ENCODE results near the gene WASF2. TPM values are rescaled to one million over a fixed set of nuclear protein-coding genes. Genes with fewer than 3 reads are reported as not detected.

WASF2 gene
- total RNA-seq, 2 donors from 2014 or later, result 97.7 to 110 TPM

DNA sequence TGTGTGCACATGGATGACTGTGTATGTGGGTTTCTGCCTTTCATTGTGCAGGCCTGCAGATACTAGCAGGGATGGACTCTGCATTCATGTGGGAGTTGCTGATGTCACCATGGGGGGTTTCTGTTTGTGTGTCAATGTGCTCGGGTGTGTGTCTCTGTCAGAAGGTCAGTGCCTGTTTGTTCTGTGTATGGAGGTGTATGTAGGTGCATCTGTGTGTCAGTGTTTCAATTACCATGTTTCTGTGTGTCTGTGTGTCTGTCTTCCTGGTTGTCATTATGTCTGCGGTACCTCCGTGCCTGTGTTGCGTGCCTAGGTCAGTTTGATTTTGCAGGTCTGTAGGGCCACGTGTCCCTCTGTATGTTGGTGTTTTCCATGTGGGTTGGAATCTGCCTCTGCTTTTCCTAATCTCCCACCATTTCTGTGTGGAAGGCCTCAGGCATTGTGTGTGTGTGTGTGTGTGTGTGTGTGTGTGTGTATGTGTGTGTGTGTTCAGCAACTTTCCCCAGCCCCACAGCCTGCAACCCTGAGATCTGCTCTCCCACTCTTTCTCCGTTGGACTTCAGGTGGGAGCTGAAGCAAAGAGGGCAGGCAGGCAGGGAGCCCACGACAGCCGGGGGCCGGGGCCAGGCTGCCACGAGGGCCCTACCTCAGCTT, 36.7 kb upstream of the WASF2 start:
- Mint-ChIP-seq H3K27me3 (peaks cover 15 to 25% of the 10 kb centered on the region in 2 donors), H3K4me1 (ENCODE audit: low read depth in 2 of 2) (peaks cover 34 to 36% of the 10 kb centered on the region in 2 donors), H3K9me3 (no peaks in the 10 kb centered on the region), H3K36me3 (no peaks in the 10 kb centered on the region), H3K4me3 (no peak overlapping the region), H3K27ac (peak overlapping the region in 1 of 2 donors; percentile 11)
- DNase-seq (ENCODE audit: low spot score) (no peak), ATAC-seq (no peak)

DNA sequence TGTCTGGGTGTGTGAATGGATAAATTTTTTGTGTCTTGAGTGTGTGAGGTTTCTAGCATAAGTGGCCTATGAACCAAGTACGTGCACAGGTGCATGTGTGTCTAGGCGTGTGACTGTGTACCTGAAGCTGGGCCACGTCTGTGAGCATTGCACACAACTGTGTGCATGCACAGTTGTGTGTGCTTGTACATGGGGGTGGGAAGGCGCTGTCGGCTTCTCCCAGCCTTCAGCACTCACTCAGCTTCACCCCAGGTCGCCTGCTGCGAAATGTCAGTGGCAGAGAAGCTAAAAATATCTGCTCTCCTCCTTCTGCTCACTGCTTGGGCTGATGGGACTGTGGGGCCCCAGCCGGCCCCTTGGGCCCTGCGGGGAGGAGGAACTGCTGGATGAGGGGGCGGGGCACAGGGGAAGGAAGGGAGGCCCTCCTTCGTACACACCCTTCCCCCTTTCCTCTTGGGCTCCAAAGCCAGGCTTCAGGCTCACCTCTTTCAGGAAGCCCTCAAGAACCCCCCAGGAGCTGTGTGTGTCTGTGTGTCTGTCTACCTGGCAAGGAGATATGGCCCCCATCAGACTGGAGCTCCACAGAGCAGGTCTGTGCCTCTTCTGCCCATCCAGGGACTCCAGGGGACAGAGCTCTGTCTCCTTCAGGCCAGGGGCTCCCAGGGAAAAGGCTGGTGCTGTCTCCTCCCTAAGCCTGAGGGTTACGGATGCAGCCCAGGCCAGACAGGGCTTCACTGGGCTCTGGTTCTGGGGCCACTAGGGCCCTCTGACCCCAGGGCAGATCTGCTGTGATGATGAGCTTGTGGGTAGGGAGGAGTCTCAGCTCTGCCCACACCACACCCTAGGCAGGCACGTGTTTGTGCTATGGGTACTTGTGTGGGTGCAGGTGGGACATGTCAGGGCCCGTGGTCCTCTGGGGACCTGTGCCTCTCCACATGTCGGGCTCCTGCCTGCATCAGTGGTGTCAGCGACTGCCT, 35.6 kb upstream of the WASF2 start:
- no peak overlapping the region for H3K4me3 Mint-ChIP-seq
- peaks cover 39% of the 10 kb centered on the region in 2 donors for H3K4me1 Mint-ChIP-seq (ENCODE audit: low read depth in 2 of 2)
- ATAC-seq, result no peak

GRCh38 chr1:27523337-27524020, 33.5 kb upstream of the WASF2 start:
- Mint-ChIP-seq H3K9me3 (no peaks in the 10 kb centered on the region), H3K4me3 (no peak overlapping the region), H3K27me3 (peaks cover 2 to 15% of the 10 kb centered on the region in 2 donors), H3K36me3 (no peaks in the 10 kb centered on the region), H3K27ac (peak overlapping the region in 1 of 2 donors; percentile 19), H3K4me1 (ENCODE audit: low read depth in 2 of 2) (peaks cover 27 to 32% of the 10 kb centered on the region in 2 donors)
- ATAC-seq (no peak), DNase-seq (ENCODE audit: low spot score) (no peak)

More for the DNA sequence above, 35.6 kb upstream of the WASF2 start:
- Mint-ChIP-seq H3K27ac (peak overlapping the region in 1 of 2 donors; percentile 11), H3K27me3 (peaks cover 15 to 25% of the 10 kb centered on the region in 2 donors), H3K9me3 (no peaks in the 10 kb centered on the region), H3K36me3 (no peaks in the 10 kb centered on the region)
- DNase-seq (ENCODE audit: low spot score), result no peak

DNA sequence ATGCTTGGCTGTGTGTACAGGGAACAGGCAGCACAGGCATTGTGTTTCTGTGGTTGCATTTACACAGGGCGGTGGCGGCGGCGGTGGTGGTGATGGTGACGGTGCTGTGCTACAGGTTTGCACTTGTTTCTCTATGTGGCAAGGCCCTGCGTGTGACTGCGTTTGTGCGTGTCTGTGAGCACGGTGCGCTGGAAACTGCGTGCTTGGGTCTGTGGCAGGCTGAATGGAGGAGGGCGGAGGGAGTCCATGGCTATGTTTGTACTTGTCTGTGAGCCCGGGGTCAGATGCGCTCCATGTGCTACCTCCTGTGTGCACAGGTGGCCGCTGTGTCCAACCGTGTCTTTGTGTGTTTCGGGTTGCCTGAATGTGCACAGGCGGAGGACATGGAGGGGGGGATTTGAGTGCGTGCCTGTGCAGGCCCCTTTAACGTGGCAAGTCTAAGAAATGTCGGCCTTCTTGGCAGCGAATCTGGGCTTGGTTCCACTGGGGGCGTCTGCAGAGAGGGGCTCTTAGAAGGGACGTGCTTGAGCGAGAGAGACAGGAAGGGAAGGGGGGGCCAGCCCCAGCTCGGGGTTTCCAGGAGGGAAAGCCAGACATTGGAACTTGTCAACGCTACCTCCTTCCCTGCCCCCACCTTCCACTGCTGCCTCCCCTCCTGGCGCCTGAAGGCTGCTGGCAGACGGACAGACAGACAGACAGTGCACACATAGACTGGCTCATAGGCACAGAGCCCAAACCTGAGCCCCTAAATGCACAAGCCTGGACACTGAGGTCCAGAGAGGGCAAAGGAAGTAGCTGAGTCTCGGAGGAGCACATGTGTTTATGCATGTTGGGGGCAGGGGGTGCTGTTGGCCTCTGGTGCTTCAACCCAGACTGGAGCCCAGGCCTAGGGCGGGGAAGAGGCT, 32.7 kb upstream of the WASF2 start:
- Mint-ChIP-seq H3K4me3 (peak overlapping the region; percentile 54), H3K9me3 (no peaks in the 10 kb centered on the region), H3K36me3 (no peaks in the 10 kb centered on the region), H3K27me3 (peaks cover 0 to 17% of the 10 kb centered on the region in 2 donors), H3K4me1 (ENCODE audit: low read depth in 2 of 2) (peaks cover 24 to 29% of the 10 kb centered on the region in 2 donors), H3K27ac (peak overlapping the region; percentile 28 to 35)
- ATAC-seq (peak; percentile 54 to 67), DNase-seq (ENCODE audit: low spot score) (no peak)

GRCh38 chr1:27521861-27522431, 32.0 kb upstream of the WASF2 start:
- Mint-ChIP-seq H3K36me3 (no peaks in the 10 kb centered on the region), H3K9me3 (no peaks in the 10 kb centered on the region), H3K4me3 (peak overlapping the region; percentile 54), H3K4me1 (ENCODE audit: low read depth in 2 of 2) (peaks cover 24 to 29% of the 10 kb centered on the region in 2 donors), H3K27me3 (peaks cover 0 to 17% of the 10 kb centered on the region in 2 donors), H3K27ac (peak overlapping the region; percentile 28 to 35)
- peak in 1 of 2 donors; percentile 7 for ATAC-seq
- no peak for DNase-seq (ENCODE audit: low spot score)

DNA sequence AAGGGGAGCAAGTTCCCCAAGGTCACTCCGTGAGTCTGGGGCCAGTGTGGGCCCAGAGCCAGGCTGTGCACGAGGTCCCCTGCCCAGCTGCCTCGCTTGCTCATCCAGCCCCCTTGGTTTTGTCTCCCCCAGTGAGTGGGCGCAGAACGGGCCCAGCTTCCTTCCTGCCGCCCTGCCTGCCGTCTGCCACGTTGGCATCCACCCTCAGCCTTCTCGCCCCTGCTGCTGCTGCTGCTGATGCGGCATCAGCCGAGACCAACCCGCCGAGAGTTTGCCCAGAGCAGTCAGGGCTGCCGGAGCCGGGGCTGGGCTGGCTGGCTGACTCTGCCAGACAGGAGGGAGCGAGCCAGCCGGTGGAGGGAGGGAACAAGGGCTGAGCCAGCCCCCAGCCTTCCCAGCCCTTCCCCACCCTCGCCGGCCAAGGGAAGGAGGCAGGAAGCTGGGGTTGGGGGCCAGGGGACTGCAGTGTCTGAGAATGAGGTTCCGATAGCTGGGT, 31.4 kb upstream of the WASF2 start:
- Mint-ChIP-seq H3K9me3 (no peaks in the 10 kb centered on the region), H3K36me3 (no peaks in the 10 kb centered on the region), H3K27ac (peak overlapping the region; percentile 28 to 35), H3K4me1 (ENCODE audit: low read depth in 2 of 2) (peaks cover 19 to 25% of the 10 kb centered on the region in 2 donors), H3K27me3 (peaks cover 0 to 12% of the 10 kb centered on the region in 2 donors), H3K4me3 (peak overlapping the region; percentile 54)
- DNase-seq (ENCODE audit: low spot score), result no peak
- peak in 1 of 2 donors; percentile 48 for ATAC-seq

DNA sequence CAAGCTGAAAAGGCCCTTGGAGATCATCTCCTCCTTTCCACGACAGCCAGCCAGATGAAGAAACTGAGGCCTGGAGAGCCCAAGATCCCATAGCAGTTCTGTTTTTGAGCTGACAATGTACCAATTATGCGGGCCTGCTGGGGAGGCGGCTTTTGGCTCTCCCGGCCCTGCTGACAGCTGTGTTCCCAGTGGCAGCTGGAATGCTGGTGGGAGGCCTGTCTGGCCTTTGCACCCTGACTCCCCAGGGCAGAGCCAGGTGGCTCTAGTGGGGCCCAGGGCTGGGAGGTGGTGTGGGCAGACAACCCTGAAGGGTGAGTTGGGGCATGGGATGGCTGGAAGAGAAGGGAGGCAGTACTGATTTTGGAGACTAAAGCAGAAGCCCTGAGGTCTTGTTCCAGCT, 30.7 kb upstream of the WASF2 start:
- peaks cover 15 to 19% of the 10 kb centered on the region in 2 donors for H3K4me1 Mint-ChIP-seq (ENCODE audit: low read depth in 2 of 2)
- DNase-seq (ENCODE audit: low spot score) (no peak), ATAC-seq (no peak)
- no peaks in the 10 kb centered on the region for H3K36me3 Mint-ChIP-seq
- no peak overlapping the region for H3K4me3 Mint-ChIP-seq
- H3K27me3 Mint-ChIP-seq, result peaks cover 0 to 12% of the 10 kb centered on the region in 2 donors
- H3K27ac Mint-ChIP-seq, result peak overlapping the region in 1 of 2 donors; percentile 17
- H3K9me3 Mint-ChIP-seq, result no peaks in the 10 kb centered on the region

DNA sequence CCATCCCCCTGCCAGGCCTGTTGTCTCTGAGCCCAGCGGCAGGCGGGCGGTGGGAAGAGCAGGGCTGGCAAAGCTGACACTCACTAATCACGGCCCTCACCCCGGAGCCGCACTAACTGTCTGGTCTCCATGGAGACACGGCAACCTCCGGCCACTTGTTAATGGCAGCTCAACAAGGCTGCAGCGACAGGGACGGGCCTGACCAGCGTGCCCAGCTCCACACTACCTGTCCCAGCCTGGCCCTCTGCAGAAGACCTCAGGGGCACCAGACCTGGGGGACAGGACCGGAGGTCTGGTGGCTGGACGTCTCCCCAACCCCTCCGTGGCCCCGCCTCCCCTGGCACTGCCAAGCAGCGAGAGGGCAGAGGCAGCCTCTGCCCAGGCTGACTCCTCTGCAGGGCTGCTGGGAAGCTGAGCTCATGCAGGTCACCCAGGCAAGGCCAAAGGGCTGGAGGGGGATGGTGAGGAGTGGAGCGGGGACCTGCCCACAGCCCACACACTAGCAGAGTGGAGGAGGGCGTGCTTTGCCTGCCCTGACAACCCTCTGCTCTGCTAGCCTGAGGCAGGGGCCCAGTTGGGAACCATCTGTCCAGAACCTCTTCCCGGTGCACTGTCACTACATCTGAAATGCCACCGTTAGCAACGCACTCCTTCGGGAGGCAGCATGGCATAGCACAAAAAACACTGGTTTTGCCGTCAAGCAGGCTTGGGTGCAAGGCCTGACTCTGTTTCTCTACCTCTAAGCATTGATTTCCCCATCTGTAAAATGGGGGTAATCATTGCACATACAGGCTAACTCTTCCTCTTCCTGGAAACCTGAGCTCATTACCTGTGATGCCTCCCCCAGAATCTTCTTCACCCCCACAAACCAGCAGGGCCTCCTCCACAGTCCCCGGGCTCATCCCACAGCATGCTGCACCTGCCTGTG, 29.6 kb upstream of the WASF2 start:
- H3K27ac Mint-ChIP-seq, result peak overlapping the region in 1 of 2 donors; percentile 17
- H3K4me1 Mint-ChIP-seq (ENCODE audit: low read depth in 2 of 2), result peaks cover 14 to 15% of the 10 kb centered on the region in 2 donors
- no peak overlapping the region for H3K4me3 Mint-ChIP-seq

GRCh38 chr1:27518808-27519207, 28.8 kb upstream of the WASF2 start:
- Mint-ChIP-seq H3K27me3 (peaks cover 0 to 9% of the 10 kb centered on the region in 2 donors), H3K9me3 (no peaks in the 10 kb centered on the region), H3K36me3 (no peaks in the 10 kb centered on the region), H3K27ac (no peak overlapping the region), H3K4me3 (no peak overlapping the region), H3K4me1 (ENCODE audit: low read depth in 2 of 2) (peaks cover 14 to 15% of the 10 kb centered on the region in 2 donors)
- DNase-seq (ENCODE audit: low spot score), result no peak
- no peak for ATAC-seq

More for the DNA sequence above, 29.6 kb upstream of the WASF2 start:
- no peak for DNase-seq (ENCODE audit: low spot score)
- no peaks in the 10 kb centered on the region for H3K9me3 Mint-ChIP-seq
- H3K27me3 Mint-ChIP-seq, result peaks cover 0 to 12% of the 10 kb centered on the region in 2 donors
- no peaks in the 10 kb centered on the region for H3K36me3 Mint-ChIP-seq
- ATAC-seq, result no peak

GRCh38 chr1:27517907-27518718, 28.1 kb upstream of the WASF2 start:
- Mint-ChIP-seq H3K36me3 (no peaks in the 10 kb centered on the region), H3K27ac (no peak overlapping the region), H3K27me3 (peaks cover 0 to 6% of the 10 kb centered on the region in 2 donors), H3K9me3 (no peaks in the 10 kb centered on the region), H3K4me3 (no peak overlapping the region), H3K4me1 (ENCODE audit: low read depth in 2 of 2) (peaks cover 14 to 15% of the 10 kb centered on the region in 2 donors)
- DNase-seq (ENCODE audit: low spot score) (no peak), ATAC-seq (no peak)

- ATAC-seq (no peak), DNase-seq (ENCODE audit: low spot score) (no peak)
- Mint-ChIP-seq H3K27ac (peak overlapping the region in 1 of 2 donors; percentile 20), H3K9me3 (no peaks in the 10 kb centered on the region), H3K27me3 (peaks cover 0 to 6% of the 10 kb centered on the region in 2 donors), H3K36me3 (no peaks in the 10 kb centered on the region), H3K4me1 (ENCODE audit: low read depth in 2 of 2) (peaks cover 9 to 10% of the 10 kb centered on the region in 2 donors), H3K4me3 (no peak overlapping the region)
Measured at GRCh38 chr1:27517301-27517700, 27.3 kb upstream of the WASF2 start.
